Small intestine (tissue), 7 donors: Measurements from ENCODE around the gene LXN. TPM values are rescaled to one million over a fixed set of nuclear protein-coding genes. Genes with fewer than 3 reads are reported as not detected.
A peak's percentile ranks its signal among the peaks of the same experiment; 100 is the strongest.

Source experiments
- DNase-seq, 2 donors: peaks; one replicate each; pipeline versions ENCODE4 v3.0.0 to v3.0.0-alpha.2; 2013
- FAIRE-seq: peaks from 2 replicates; lab custom pipeline; 2012; peaks lifted over from hg19 to GRCh38; lab: Jason Lieb, UNC
- H3K27ac ChIP-seq, 3 donors: one replicate each; pipeline ENCODE4 v1.5.1; 2013; ENCODE audit warnings: low read length in 2 of 3, mild to moderate bottlenecking in 2 of 3, control low read depth in 1 of 3, inconsistent platforms in 1 of 3, low read depth in 1 of 3, moderate library complexity in 1 of 3
- H3K27me3 ChIP-seq, 3 donors: one replicate each; pipeline ENCODE4 v1.6.1; 2013; ENCODE audit warnings: low read length in 3 of 3, inconsistent platforms in 1 of 3; ENCODE audit not compliant: control insufficient read depth in 3 of 3, insufficient read depth in 3 of 3
- H3K36me3 ChIP-seq, 3 donors: one replicate each; pipeline ENCODE4 v1.6.1; 2013; ENCODE audit warnings: low read length in 3 of 3, inconsistent platforms in 1 of 3, low read depth in 1 of 3, mild to moderate bottlenecking in 1 of 3, moderate library complexity in 1 of 3; ENCODE audit not compliant: control insufficient read depth in 3 of 3, insufficient read depth in 2 of 3
- H3K4me1 ChIP-seq, 3 donors: one replicate each; pipeline ENCODE4 v1.6.1; 2013; ENCODE audit warnings: low read length in 2 of 3, inconsistent platforms in 1 of 3, low read depth in 1 of 3, mild to moderate bottlenecking in 1 of 3, moderate library complexity in 1 of 3; ENCODE audit not compliant: control insufficient read depth in 3 of 3, insufficient read depth in 2 of 3
- H3K4me3 ChIP-seq, 3 donors: one replicate each; pipeline ENCODE4 v1.5.1; 2013; ENCODE audit warnings: low read length in 3 of 3, control low read depth in 1 of 3, inconsistent platforms in 1 of 3, low read depth in 1 of 3, mild to moderate bottlenecking in 1 of 3, moderate library complexity in 1 of 3
- H3K9me3 ChIP-seq, 2 donors: one replicate each; pipeline ENCODE4 v1.6.1; 2013; ENCODE audit warnings: low read depth in 1 of 2, low read length in 1 of 2; ENCODE audit not compliant: control insufficient read depth in 2 of 2, insufficient read depth in 1 of 2
- WGBS, 3 donors: extraction: QIAGEN DNeasy Blood & Tissue Kit; methylation state at CpG; one replicate each; pipeline ENCODE4 v1.1.7; 2013; 5-methylcytosine and 5-hydroxymethylcytosine counted together
- polyA plus RNA-seq, 4 donors: library from polyadenylated mRNA; stranded (reverse) in 3 of 4; unstranded in 1 of 4; fragments of 200-250 nt in 3 of 4; fragments of 120-200 nt in 1 of 4; gene quantifications; one replicate each; pipeline versions ENCODE4 v1.2.1 to v1.2.3, GENCODE V29; 2013
- donor health status: healthy with polysubstance abuse.
- donor health status: control.
- donor health status: control.
- donor health status: Bipolar disorder and iron deficiency.
- donor health status: healthy.

LXN gene
- polyA plus RNA-seq, 4 donors: 29.2 to 53.8 (median 33.4) TPM

DNA sequence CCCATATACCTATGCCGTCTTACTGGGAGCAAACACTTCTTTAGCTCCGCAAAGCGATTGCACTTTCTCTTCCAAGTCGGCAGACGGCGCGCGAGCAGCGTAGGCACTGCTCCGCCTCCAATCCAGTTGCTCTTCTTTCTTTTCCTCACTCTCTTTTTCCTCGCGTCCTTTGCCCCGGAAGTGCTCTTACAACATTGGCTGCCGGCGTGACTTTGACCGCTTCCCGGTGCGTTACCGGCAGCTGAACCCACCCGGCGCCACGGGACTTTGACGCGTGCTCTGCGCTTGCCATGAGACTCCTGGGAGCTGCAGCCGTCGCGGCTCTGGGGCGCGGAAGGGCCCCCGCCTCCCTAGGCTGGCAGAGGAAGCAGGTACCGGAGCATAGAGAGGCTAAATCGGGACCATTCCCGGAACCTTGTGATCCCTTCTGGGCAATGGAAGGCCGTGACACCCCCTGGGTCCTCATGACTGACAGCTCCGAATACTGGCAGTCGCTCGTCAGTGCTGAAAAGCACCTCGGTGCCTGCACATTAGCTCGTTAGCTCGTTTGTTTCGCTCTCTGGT, 28.0 kb downstream of the LXN start, which contains the start of gene GFM1:
TSS of gene GFM1 (plus strand) at position 183 of the 564 bp plus-strand sequence. CDS start at position 291, 108 bp downstream.
- WGBS, 3 donors: 0 to 1% (median 1%) methylated on average over 42 of the region's 42 CpGs
- peak; percentile 39 for FAIRE-seq

DNA sequence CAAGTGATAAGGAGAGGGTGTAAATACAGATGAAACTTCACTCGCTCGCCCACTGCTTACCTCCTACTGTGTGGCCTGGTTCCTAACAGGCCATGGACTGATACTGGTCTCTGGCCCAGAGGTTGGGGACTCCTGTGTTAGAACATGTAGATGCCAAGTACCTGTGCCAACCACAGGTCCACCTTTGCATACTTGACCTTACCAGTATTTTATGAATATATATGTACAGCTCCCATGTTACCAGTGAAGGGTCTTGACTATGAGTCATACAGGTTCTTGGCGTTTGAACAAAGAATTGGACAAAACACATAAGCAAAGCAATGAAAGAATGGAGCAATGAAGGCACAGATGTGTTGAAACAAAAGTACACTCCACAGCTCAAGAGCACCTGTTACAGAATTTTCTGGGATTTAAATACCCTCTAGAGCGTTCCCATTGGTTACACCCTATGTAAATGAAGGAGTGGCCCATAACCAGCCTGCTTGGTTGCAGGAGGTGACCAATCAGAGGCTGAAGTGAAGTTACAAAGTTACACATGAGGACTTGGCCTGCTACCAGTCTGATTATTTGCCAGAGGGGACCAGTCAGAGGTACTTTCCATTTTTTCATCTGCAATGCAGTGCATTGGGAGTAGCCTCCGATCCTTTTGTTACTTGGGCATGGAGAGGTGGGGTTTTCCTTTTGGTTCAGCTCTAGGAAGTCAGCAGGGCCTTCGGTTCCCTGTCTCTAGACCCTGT, 29.8 kb downstream of the LXN start:
- H3K4me1 ChIP-seq: peaks cover 0 to 3% (median 0%) of the 10 kb centered on the region in 3 donors
- H3K27ac ChIP-seq: no peak overlapping the region
- H3K27me3 ChIP-seq: no peaks in the 10 kb centered on the region
- FAIRE-seq: no peak
- DNase-seq: no peak
- no peak overlapping the region for H3K4me3 ChIP-seq
- WGBS, 3 donors: 82 to 90% (median 83%) methylated on average over 6 of the region's 6 CpGs
- peaks cover 0 to 3% (median 3%) of the 10 kb centered on the region in 3 donors for H3K36me3 ChIP-seq
- H3K9me3 ChIP-seq: no peaks in the 10 kb centered on the region

More for the DNA sequence above, 28.0 kb downstream of the LXN start, which contains the start of gene GFM1:
- H3K27ac ChIP-seq: peak within 1 kb of the TSS; percentile 92 to 97 (median 94)
- peaks cover 0 to 3% (median 3%) of the 10 kb centered on the region in 3 donors for H3K36me3 ChIP-seq
- H3K27me3 ChIP-seq: no peaks in the 10 kb centered on the region
- DNase-seq: peak; percentile 98
- peak within 1 kb of the TSS; percentile 90 to 100 (median 96) for H3K4me3 ChIP-seq
- H3K9me3 ChIP-seq: no peaks in the 10 kb centered on the region
- peaks cover 0 to 3% (median 0%) of the 10 kb centered on the region in 3 donors for H3K4me1 ChIP-seq

DNA sequence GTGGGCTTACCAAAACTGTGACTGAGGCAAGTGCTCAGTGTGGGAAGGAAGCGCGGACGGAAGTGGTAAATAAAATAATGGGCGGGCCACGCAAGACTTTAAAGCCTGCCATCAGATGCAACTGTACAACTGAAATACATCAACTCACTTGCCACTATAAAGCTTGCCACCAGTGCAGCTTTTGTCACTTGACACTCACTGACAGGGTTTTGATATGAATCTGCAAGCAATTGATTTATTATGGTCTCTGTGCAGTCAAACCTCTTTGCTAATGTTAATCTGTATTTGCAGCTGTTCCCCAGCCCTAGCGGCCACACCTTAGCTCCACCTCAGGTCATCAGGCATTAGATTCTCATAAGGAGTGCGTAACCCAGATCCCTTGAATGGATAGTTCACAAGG, 30.4 kb downstream of the LXN start:
- WGBS, 3 donors: 80 to 89% (median 89%) methylated on average over 7 of the region's 7 CpGs
- peaks cover 0 to 3% (median 3%) of the 10 kb centered on the region in 3 donors for H3K36me3 ChIP-seq
- H3K9me3 ChIP-seq: no peaks in the 10 kb centered on the region
- no peak overlapping the region for H3K27ac ChIP-seq
- peaks cover 0 to 3% (median 0%) of the 10 kb centered on the region in 3 donors for H3K4me1 ChIP-seq
- no peaks in the 10 kb centered on the region for H3K27me3 ChIP-seq
- no peak for FAIRE-seq
- no peak for DNase-seq
- no peak overlapping the region for H3K4me3 ChIP-seq

DNA sequence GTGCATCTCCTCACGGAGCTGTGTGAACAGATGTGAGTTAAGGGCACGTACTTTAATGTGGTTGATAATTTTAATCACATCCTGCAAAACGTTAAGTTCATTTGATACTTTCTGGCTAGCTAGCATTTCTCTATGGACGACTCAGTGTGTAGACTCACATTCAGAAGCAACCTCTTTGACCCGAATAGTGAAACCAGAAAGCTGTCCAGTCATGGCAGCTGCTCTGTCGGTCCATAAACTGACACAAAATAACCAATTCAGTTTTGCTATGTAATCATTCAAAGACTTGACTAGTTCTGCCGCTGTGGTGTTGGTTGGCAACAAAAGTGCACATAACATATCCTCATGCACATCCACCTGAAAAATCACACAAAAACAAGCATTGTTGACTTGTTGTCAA, 31.8 kb downstream of the LXN start:
- H3K4me3 ChIP-seq: no peak overlapping the region
- no peak for FAIRE-seq
- 76 to 82% (median 79%) methylated on average over 7 of the region's 7 CpGs for WGBS, 3 donors
- H3K27ac ChIP-seq: no peak overlapping the region
- DNase-seq: no peak
- peaks cover 0 to 3% (median 0%) of the 10 kb centered on the region in 3 donors for H3K4me1 ChIP-seq
- no peaks in the 10 kb centered on the region for H3K27me3 ChIP-seq
- no peaks in the 10 kb centered on the region for H3K9me3 ChIP-seq
- H3K36me3 ChIP-seq: no peaks in the 10 kb centered on the region

DNA sequence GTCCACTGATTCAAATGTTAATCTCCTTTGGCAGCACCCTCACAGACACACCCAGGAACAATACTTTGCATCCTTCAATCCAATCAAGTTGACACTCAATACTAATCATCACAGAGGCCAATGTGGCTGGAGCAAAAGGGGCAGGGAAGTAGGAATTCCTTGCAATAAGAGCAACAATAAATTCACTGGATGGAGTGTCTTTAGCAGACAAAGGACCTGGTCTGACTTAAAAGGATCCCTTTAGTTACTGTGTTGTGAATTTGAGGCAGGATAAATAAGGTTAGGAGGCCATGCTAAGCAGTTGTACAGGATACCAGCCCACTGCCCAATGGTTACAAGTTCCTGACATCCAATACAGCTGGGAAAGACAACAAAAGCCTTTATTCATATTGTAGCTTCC, 40.5 kb downstream of the LXN start:
- no peaks in the 10 kb centered on the region for H3K36me3 ChIP-seq
- no peak overlapping the region for H3K27ac ChIP-seq
- H3K4me3 ChIP-seq: no peak overlapping the region
- H3K9me3 ChIP-seq: no peaks in the 10 kb centered on the region
- H3K4me1 ChIP-seq: no peaks in the 10 kb centered on the region
- H3K27me3 ChIP-seq: no peaks in the 10 kb centered on the region
- no peak for DNase-seq
- no peak for FAIRE-seq

DNA sequence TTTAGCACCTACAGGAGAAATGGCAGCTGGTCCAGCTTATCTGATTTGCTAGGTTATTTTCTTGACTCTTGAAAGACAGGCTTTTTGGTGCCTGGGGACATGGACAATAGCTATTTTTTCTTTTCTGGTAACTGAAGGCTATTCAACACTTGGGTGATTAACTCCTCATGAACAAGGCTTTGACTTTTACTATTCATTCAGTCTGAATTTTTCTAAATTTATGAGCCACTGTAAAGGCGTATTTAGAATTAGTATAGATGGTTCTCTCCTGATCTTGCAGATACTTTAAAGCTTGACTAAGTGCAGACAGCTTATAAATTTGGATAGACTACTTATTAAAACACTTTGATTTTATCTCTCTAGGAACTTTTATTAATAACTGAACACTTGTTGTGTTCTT, 46.6 kb downstream of the LXN start:
- no peak for FAIRE-seq
- Histone ChIP-seq H3K9me3 (peaks cover 0 to 7% of the 10 kb centered on the region in 2 donors), H3K4me1 (no peaks in the 10 kb centered on the region), H3K27ac (no peak overlapping the region), H3K27me3 (no peaks in the 10 kb centered on the region), H3K36me3 (no peaks in the 10 kb centered on the region), H3K4me3 (no peak overlapping the region)
- no peak for DNase-seq
- WGBS, 3 donors: 10 to 68% (median 39%) methylated on average over 1 of the region's 1 CpG

DNA sequence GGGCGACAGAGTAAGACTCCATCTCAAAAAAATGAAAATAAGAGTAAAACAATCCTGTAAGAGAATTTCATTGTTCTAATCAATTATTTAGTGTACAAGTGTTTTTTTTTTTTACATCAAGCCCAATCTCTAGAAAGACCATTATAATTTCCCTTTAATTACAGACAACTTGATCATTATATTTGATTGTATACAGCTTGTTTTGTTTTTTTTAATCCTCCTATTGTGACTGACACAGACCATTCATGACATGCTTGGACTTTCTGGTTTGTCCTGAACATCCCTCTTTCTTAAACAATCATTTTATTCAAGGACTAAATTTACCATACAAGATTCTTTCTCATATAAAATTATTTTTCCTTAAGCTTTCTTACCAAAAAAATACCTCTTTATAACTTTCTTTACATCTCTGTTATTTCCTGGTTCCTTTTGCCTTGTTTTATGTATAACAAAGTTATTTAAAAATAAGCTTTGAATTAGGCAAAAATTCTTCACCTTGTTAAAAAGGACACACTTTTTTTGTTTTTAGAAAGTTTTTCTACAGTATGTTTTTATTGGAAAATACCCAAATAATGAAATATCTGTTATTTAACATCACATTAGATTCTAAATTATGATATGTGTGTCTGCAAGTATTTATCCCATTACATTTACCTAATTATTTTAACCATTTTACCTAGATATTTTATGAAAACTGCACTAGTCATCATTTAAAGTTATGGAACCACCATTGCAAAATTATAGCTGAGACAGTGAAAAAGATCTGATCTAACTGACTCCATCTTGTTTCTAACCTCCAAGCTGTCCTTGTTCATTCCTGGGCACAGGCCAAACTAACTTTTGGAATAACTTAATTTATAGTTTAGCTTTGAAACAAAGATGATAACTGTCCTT, 54.2 kb downstream of the LXN start:
- no peaks in the 10 kb centered on the region for H3K27me3 ChIP-seq
- H3K9me3 ChIP-seq: peaks cover 0 to 12% of the 10 kb centered on the region in 2 donors
- no peaks in the 10 kb centered on the region for H3K36me3 ChIP-seq
- WGBS, 3 donors: 47 to 66% (median 50%) methylated on average over 1 of the region's 1 CpG
- no peaks in the 10 kb centered on the region for H3K4me1 ChIP-seq
- no peak overlapping the region for H3K4me3 ChIP-seq
- DNase-seq (no peak), FAIRE-seq (no peak)
- no peak overlapping the region for H3K27ac ChIP-seq
